Activated CD8-positive, alpha-beta memory T cell treated with anti-CD3 and anti-CD28 coated beads, Interleukin-2, amount 50 U/mL, for 24 hours (primary cell): Measurements from ENCODE around the gene PPP1R8.

Source experiments
- DNase-seq: peaks from one replicate; pipeline ENCODE4 v3.0.0-alpha.2; 2020; ENCODE audit errors: extremely low read depth

PPP1R8 gene

DNA sequence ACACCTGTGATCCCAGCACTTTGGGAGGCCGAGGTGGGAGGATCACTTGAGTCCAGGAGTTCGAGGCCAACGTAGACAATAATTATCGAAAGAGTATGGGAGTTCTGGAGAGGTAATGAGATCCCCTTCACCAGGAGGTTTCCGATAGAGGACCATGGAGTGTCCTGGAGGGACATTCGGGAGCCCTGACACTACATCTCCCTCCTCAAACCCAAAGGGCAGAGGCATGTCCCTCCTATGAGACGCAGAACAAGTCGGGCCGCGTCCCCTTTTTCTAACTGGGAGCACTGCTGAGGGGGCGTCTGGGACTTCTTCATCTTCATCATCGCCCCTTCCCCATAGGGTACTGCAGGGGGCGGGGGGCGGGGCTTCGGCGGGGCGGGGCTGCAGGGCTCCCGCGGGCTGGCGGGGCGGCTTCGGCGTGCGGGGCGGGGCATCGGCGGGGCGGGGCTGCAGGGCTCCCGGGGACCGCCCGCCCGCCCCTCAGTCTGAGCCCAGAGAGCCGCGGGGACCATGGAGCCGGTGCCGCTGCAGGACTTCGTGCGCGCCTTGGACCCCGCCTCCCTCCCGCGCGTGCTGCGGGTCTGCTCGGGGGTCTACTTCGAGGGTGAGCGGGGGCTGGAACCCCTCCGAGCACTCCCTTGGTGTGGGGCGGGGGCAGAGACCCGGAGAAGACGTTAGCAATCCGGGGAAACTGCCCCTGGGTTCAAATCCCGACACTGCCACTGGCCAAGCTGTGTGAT lies 41.6 kb downstream of the PPP1R8 start, which contains the start of gene THEMIS2:
Gene THEMIS2, plus strand, starts transcription at position 486 of the 743 bp plus-strand sequence. Its CDS starts 28 bp downstream, at position 514.
- peak; percentile 44 for DNase-seq

DNA sequence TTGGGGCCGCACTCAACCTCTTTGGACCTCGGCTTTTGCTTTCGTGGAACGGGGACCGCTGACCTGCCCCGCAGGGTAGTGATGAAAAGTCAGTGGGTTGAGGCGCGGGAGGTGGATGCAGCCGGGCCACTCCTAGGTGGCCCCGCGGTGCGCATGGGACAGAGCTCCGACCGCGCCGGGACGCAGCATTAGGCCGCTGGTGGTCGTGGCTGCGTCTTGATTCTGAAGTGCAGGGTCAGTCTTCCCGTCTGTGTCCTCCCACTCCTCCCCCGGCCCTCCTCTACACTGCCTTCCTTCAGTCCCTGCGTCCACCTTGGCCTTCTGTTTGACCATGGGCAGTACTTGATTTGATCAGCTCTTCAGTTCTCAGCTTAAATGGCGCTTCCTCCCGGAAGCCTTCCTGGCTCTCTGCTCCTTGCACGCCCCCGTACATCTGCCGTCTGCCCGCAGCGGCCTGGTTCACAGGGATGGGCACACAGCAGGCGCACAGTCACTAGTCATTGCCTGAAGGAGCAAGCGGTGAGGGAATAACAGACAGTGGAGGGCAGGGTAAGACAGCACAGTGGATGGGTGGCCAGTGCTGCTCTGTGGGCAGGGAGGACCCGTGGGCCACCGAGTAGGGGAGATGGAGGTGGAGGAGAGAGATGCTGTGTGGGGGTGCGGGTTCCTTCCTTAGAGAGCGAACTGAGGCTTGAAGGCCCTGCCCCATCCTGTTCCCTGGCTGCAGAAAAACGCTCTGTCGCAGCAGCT lies 42.4 kb downstream of the PPP1R8 start:
- no peak for DNase-seq

DNA sequence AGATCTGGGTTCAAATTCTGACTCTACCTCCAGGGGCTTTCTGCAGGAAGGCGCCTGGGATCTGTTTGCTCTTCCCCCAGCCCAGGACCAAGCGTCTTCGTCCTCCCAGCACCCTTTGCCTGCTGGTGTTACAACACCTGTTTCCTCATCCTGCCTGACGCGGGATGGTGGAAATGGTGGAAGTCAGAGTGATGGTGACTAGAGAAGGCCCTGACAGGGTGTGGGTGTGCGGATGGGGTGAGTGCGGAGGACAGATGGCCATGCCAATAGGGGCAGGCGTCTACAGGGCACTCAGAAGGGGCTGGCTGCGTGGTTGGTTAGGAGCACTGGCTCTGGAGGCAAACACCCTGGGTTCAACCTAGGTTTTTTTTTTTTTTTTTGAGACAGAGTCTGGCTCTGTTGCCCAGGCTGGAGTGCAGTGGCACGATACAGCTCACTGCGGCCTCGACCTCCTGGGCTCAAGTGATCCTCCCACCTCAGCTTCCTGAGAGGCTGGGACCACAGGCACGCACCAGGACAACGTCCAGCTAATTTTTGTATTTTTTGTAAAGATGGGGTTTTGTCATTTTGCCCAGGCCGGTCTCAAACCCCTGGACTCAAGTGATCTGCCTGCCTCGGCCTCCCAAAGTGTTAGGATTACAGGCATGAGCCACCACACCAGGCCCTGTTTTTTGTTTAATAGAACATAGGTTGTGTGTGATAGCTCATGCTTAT lies 43.2 kb downstream of the PPP1R8 start:
- DNase-seq = no peak

DNA sequence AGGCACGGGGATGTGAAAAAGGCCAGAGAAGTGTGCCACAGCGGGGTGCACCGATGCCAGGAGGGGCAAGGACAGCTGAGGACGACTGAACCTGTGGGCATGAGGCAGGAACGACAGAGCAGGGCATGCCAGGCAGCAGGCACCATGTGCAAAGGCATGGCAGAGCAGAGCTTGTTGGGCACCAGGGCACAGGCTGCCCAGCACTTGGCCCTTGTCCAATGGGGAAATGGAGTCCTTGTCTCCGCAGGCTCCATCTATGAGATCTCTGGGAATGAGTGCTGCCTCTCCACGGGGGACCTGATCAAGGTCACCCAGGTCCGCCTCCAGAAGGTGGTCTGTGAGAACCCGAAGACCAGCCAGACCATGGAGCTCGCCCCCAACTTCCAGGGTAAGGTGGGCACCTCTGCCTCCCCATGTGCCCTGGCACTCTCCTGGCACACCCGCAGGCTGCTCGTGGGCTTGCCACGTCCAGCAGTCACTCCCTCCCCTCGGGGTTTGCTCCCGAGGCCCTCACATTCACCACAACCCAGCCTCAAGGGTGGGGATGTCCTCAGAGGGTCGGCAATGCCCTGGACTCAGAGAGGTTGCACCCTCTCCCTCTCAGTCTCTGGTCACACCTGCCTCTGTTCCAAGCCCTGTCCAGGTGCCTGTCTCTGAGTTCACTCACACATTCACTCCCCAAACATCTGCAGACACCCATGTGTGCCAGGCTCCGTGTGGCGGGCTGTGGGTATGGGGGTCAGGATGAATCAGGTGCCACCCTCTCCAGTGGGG lies 45.9 kb downstream of the PPP1R8 start:
- DNase-seq = no peak

DNA sequence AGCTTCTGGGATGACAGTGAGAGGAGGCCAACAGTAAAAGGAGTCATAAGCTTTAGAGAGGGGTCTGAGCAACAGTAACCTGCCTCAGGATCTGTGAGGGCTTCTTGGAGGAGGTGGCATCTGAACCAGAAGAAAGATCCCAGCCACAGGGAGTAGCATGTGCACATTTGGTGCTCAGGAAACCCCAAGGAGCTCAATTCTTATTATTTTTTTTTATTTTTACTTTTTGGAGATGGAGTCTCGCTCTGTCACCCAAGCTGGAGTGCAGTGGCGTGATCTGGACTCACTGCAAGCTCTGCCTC lies 46.5 kb downstream of the PPP1R8 start:
- no peak for DNase-seq

DNA sequence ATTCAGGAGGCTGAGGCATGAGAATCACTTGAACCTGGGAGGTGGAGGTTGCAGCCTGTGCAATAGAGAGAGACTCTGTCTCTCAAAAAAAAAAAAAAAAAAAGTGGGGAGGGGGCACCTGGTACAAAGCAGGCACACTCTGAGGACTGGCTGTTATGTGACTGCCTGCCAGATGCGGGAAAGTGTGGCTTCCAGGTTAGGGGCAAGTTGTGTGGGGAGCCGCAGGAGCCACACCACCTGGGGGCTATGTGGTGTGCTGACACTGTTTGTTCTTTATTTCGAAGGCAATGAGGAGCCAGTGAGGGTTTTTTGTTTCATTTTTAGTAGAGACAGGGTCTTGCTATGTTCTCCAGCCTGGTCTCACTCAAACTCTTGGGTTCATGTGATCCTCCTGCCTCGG lies 47.5 kb downstream of the PPP1R8 start:
- DNase-seq = no peak

DNA sequence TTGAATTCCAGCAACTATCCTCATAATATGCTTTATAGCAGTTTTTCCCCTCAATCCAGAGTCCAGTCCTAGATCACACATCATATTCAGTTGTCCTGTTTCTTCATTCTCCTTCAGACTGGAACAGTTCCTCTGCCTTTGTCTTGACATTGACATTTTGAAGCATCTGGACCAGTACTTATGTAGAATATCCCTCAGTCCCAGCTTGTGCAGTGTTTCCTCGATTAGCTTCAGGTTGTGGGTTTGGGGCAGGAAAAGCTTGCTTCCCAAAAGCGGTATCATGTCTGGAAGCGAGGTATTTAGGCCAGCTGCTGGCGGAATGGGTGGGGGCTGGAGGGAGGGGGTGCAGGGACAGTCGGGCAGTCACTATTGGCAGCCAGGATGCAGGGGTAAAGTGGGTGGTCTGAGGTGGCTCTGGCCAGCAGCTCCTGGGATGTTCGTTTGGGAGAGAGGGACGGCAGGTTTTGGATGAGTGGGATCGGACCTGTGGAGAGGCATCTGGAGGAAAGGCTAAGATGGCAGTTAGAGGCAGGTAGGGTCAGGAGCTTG lies 48.3 kb downstream of the PPP1R8 start:
- no peak for DNase-seq

DNA sequence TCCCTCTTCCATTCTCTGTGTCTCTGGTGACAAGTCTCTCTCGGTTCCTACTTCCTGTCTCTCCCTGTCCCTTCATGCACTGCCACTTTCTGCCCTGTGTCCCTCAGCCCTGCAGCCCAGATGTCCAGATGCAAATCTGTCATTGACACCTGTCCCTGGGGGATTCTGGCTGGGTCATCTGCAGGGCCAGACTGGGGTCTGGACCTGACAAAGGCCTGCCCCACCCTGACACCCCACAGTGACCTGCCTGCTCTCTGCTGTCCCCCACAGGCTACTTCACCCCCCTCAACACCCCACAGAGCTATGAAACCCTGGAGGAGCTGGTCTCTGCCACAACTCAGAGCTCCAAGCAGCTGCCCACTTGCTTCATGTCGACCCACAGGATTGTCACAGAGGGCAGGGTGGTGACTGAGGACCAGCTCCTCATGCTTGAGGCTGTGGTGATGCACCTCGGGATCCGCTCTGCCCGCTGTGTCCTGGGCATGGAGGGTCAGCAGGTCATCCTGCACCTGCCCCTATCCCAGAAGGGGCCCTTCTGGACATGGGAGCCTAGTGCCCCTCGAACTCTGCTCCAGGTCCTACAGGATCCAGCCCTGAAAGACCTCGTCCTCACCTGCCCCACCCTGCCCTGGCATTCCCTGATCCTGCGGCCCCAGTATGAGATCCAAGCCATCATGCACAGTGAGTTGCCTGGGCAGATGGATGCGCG lies 48.9 kb downstream of the PPP1R8 start:
- DNase-seq = no peak

DNA sequence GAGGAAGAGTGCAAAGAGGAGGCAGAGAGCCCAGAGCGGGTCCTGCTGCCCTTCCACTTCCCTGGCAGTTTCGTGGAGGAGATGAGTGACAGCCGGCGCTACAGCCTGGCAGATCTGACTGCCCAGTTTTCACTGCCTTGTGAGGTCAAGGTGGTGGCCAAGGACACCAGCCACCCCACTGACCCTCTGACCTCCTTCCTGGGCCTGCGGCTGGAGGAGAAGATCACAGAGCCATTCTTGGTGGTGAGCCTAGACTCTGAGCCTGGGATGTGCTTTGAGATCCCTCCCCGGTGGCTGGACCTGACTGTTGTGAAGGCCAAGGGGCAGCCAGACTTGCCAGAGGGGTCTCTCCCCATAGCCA lies 51.9 kb downstream of the PPP1R8 start:
- DNase-seq = no peak

DNA sequence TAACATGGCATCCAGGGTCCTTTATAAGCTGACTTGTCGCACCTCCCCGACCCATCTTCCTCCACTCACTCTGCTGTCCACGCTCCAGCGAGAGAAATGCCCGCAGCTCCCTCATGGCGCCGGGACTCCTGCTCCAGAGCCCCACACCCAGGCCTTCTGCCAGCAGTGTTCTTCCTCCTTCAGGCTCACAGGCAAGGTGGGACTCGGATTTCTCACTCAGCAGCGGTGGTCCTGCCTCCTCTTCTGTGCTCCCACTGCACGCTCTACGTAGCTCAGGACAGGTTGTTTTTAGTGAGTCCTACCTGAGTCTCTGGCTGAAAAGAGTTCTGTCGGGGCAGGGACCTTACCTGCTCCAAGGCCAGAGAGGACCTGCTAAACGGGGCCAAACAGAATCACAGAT lies 53.0 kb downstream of the PPP1R8 start:
- DNase-seq = no peak

DNA sequence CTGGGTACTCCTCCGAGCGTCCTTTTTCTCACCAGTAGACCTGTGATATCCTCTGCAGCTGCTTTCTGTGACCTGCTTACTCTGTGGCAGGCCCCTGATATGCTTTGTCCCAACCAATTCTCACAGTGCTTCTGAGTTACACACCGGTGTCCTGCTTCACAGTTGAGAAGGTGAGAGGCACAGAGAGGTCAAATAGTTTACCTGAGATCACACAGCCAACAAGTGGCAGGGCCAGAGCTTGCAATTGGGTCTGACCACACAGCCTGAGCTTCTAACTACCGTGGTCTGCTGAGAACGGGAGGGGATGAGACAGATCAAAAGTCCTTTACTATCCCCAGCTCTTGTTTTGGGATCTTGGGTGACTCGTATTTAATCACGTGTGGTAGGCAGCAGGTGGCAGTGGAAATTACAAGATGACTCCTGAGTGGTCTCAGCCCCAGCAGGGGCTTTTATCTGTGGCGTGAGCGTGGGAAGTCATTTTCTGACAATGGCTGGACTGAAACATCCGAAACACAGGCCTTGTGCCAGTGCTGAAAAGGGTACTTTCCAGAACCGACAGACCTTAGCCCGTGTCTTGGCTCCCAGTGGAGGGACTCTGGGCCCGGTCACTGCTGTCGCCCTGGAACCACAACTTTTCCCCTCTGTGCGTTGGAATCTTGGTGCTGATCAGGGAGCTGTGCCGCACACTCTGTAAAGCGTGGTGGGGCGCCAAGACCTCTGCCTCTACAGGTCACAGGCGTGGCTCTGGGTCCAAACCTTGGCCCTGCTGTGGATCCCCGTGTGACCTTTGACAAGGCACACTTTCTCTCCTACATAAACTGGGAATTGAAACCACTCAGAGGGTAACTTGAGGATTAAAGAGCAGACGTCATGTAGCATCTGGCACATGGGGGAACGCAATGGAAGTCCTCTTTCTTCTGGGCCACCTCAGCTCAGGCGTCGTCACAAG lies 53.7 kb downstream of the PPP1R8 start:
- DNase-seq = no peak

DNA sequence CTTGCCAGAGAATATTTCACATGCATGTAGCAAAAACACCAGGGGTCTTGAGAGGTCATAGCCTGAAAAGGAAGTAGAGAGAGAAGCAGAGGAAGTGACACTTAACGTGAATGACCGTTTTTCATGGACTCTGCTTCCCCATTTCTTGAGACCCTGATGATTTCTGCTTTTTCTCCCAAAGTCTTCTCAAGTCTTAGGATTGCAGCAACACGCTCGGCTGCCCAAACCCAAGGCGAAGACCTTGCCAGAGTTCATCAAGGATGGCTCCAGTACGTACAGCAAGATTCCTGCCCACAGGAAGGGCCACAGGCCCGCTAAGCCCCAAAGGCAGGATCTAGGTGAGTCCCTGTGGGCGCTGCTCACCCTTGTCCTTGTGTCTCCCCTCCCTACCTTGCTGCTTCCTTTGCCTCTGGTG lies 54.5 kb downstream of the PPP1R8 start:
- DNase-seq = no peak

DNA sequence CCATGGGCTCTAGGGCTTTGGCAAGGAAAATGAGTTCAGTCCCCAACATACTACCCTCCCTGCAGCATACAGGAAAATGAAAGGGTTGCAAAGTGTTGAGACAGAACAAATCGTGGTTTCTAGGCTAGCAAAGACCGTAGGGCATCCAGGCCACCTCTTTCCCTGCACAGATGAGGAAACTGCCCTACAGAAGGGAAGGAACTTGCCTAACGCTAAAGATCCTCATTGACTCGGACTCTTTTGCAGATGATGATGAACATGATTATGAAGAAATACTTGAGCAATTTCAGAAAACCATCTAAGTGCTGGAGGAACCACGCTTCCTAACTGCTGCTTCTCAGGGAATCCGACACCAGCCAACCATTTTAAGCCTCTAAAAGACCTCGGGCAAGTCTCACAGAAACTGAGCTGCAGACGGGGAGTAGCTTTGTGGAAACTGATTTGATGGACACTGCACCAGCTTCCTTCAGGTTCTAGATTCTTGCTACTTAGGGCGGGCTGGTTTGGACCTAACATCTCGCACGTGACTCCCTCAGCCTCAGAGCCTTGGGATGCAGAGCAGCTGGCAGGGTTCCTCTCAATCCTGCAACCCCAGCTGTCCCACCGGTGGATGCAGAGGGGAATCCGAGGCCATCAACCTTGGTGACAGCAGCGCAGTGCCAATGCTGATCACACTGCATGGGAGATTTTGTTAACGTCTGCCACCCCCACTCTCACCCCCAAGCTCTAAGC lies 55.2 kb downstream of the PPP1R8 start:
- DNase-seq = no peak

DNA sequence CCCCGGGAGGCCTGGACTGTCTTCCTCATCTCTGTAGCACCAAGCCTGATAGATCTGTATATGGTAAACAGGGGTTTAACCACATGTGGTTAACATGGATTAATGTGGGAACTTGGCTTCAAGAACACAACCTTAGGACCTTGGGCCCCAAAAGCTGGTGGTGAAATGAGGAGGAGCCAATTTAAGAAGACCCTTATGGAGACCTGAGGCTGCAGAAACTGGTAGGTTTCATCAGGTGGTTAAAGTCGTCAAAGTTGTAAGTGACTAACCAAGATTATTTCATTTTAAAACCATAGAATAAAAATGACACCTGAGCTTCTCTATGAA lies 55.7 kb downstream of the PPP1R8 start:
- no peak for DNase-seq

DNA sequence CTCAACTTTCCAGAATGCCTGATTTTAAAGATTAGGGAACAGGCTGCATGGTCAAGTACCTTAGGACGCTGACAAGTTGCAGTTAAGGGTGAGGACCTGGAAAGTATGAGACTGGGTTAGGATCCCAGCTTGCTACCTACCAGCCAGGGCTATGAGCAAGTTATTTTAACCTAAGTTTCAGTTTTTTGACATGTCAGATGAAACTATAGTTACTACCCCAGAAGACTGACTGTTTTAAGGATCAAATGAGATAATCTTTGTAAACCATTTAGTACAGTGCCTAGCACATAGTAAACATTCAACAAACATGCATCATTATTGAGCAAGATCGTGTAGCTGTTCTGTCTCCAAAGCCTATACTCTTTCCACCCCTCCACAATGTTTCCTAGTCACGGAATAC lies 56.2 kb downstream of the PPP1R8 start:
- DNase-seq = no peak

DNA sequence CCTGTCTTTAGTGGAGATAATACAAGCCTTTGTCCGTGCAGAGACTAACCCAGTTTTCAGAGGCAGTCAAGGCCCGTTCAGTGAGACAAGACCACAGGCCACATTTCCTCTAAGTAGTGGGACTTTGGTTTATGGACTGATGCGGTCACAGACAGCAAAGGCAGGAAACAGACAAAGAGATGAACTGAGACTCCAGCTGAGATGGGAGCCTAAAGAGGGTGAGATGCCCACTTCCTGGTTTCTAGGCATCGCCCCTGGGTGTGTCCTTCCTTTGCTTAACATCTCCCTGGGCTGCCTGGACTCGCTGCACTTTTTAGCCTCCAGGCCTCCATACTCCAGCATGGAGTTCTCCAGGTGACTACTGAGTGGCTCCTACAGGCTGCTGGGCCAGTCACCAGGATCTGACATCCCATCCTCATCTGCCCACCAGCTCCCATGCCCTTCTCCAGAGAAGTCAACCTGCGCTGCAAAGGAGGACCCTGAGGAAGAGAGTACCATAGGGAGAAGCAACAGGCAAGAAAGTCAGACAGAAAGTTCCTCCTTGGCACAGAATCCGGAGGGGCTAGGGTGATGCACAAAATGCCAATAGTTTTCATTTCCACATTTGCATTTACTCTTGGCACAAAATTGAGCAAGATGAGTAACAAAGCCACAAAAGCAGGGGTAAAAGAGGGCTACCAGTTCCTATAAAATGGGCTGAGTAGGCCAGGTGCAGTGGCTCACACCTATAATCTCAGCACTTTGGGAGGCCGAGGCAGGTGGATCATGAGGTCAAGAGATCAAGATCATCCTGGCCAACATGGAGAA lies 56.8 kb downstream of the PPP1R8 start:
- DNase-seq = no peak

DNA sequence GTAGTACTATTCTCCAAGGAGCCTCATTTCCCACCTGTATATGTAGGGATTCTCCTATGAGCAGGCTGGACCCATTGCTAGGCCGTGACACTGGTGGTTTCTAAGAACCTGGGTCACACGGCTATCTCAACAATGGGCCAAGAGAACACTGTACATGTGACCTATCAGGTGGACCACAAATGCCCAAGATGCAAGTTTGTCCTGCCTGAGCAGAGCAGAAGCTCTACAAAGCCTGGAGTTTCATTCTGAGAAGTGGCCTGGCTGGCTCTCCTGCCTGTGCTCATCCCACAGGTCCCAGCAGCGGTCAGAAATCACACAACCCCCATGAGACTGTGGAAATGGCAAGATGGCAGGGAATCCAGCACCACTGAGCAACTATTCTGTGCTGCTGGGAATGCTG lies 58.9 kb downstream of the PPP1R8 start:
- DNase-seq = no peak

DNA sequence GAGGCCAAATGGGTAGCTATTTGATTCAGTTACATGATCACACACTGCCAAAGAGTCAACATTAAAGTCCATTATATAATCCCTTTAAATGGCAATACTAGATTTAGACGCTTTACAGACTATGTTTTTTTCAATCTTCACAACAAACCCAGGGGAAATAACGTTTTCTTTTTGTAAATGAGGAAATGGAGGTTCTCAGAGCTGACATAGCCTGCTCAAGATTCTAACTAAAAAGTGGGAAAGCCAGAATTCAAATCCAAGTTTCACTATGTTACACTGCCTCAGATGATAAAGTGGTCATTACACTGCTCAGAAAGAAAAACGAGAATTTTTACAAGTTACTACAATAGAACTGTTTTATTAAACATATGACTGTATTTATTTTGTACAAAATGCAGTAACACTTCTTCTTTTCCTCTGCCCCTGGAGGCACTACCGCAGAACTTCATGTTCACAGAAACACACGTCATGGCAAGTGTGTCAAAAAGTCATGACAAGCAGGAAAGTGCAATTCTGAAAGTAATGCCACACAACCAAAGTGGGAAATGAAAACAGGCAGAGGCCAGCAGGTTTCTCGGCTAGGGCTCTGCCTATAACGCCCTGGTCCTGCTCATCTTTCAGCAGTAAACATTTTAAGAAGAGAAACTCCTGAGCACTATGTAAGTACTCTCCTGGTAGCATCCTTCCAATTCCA lies 60.8 kb downstream of the PPP1R8 start:
- no peak for DNase-seq
